MM.1S (cell line): Measurements from ENCODE around the gene CSRP1.

Source experiments
- EZH2 ChIP-seq: fragments of 300-600 bp; sonication (generic); optimal IDR thresholded peaks from 2 replicates; pipeline ENCODE3; 2017; ENCODE audit warnings: low read depth, mild to moderate bottlenecking, antibody characterized with exemption, low read length, mixed read lengths
- TF ChIP-seq, protein P1 (sequence below): fragments of 300-600 bp; sonication (generic); IDR thresholded peaks from 2 replicates; pipeline ENCODE4 v1.5.1; 2016; ENCODE audit warnings: antibody characterized with exemption, low read length, mixed read lengths

DNA sequence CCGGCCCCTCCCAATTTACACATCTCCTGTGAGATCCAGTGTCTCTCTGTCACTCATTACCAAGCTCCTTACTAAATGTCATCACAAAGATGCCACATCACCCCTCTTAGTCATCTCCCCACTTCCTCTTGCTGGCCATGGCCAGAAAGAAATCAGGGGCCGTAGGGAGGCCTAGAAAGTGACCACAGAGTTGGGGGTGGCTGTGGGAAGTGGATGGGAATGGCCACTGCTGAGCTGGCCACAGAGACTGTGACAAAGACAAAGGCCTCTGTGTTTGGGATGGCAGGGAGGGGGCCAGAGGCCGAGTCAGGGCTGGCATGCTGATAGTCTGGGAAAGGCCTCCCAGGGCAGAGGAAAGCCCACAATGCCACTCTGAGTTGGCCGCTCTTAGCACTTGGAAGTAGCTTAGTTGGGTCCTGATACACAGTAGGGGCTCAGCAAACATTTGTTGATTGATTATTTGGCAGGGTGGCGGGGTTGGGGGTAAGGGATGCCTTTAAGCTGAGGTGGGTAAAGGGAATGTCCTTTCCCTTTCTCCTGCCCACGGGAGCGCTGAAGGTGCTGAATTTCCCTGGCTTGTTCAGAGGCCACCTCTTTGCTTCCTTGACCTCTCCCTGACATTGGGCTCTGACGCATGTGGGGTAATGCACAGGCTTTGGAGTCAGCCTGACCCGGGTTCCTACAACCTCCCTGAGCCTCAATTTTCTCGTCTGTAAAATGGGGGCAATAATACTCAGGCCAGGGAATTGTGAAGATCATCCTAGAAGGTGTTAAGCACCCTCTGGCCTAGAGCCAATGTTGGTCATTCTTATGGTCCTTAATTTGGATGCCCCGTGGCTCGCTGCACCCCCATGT lies 45.2 kb upstream of the CSRP1 start:
- TF ChIP-seq, protein P1, sequence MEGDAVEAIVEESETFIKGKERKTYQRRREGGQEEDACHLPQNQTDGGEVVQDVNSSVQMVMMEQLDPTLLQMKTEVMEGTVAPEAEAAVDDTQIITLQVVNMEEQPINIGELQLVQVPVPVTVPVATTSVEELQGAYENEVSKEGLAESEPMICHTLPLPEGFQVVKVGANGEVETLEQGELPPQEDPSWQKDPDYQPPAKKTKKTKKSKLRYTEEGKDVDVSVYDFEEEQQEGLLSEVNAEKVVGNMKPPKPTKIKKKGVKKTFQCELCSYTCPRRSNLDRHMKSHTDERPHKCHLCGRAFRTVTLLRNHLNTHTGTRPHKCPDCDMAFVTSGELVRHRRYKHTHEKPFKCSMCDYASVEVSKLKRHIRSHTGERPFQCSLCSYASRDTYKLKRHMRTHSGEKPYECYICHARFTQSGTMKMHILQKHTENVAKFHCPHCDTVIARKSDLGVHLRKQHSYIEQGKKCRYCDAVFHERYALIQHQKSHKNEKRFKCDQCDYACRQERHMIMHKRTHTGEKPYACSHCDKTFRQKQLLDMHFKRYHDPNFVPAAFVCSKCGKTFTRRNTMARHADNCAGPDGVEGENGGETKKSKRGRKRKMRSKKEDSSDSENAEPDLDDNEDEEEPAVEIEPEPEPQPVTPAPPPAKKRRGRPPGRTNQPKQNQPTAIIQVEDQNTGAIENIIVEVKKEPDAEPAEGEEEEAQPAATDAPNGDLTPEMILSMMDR: no peak
- TF ChIP-seq EZH2: no peak
